HEK293 (cell line): ENCODE results near the gene HMG20B.
A peak's percentile ranks its signal among the peaks of the same experiment; 100 is the strongest.

Experiments used
- CTCF ChIA-PET: fragments of 350-600 bp; formaldehyde crosslinking; extraction: SDS; loops from one replicate; lab custom pipeline; 2021; ENCODE audit warnings: antibody characterized with exemption; lab: Yijun Ruan, JAX
- POLR2A ChIA-PET: fragments of 300-600 bp; formaldehyde crosslinking; extraction: SDS; loops from one replicate; lab custom pipeline; 2020; ENCODE audit warnings: antibody characterized with exemption, inconsistent platforms; lab: Yijun Ruan, JAX
- H3K27ac ChIP-seq: fragments of 200-500 bp; sonication (Bioruptor generic); 2 replicates; pipeline ENCODE4 v1.5.1; 2014; ENCODE audit warnings: low read depth, low read length, control low read depth, inconsistent platforms; ENCODE audit errors: extremely low read depth
- H3K36me3 ChIP-seq, 2 experiments: fragments of 200-500 bp in 1 of 2; sonication (Bioruptor generic) in 1 of 2; 1 replicate in 1 of 2; 2 replicates in 1 of 2; pipeline ENCODE4 v1.5.1; 2014 to 2017; ENCODE audit warnings: inconsistent platforms in 2 of 2, low read length in 2 of 2; ENCODE audit not compliant: control insufficient read depth in 2 of 2, insufficient read depth in 1 of 2
- H3K4me1 ChIP-seq: fragments of 200-500 bp; sonication (Bioruptor generic); 2 replicates; pipeline ENCODE4 v1.5.1; 2014; ENCODE audit warnings: mild to moderate bottlenecking, low read length, inconsistent platforms; ENCODE audit not compliant: control insufficient read depth, insufficient read depth
- H3K4me3 ChIP-seq: 2 replicates; pipeline ENCODE4 v1.5.1; 2011; ENCODE audit warnings: low read depth, mild to moderate bottlenecking, control low read depth, low read length, moderate library complexity
- H3K9me3 ChIP-seq: fragments of 200-500 bp; sonication (Bioruptor generic); 2 replicates; pipeline ENCODE4 v1.5.1; 2014; ENCODE audit warnings: low read depth, low read length, inconsistent platforms; ENCODE audit not compliant: control insufficient read depth, insufficient read depth
- EGR2 ChIP-seq: fragments of 450-650 bp; formaldehyde crosslinking; IDR thresholded peaks from 2 replicates; pipeline ENCODE4 v1.5.1; 2016; ENCODE audit warnings: low read depth, missing biosample characterization, missing genetic modification characterization
- FEZF1 ChIP-seq: fragments of 450-650 bp; formaldehyde crosslinking; IDR thresholded peaks from 2 replicates; pipeline ENCODE4 v1.5.1; 2016; ENCODE audit warnings: missing biosample characterization, missing genetic modification characterization
- GLIS1 ChIP-seq: fragments of 450-650 bp; formaldehyde crosslinking; IDR thresholded peaks from 2 replicates; pipeline ENCODE4 v1.5.1; 2016; ENCODE audit warnings: missing biosample characterization, missing genetic modification characterization
- IKZF3 ChIP-seq: fragments of 450-650 bp; IDR thresholded peaks from 2 replicates; pipeline ENCODE4 v1.5.0; 2018; ENCODE audit warnings: missing biosample characterization, mild to moderate bottlenecking, missing genetic modification characterization, moderate library complexity
- ZBTB48 ChIP-seq: fragments of 450-650 bp; formaldehyde crosslinking; IDR thresholded peaks from 2 replicates; pipeline ENCODE4 v1.5.1; 2016; ENCODE audit warnings: missing biosample characterization, missing genetic modification characterization
- ZIC2 ChIP-seq: fragments of 450-650 bp; formaldehyde crosslinking; IDR thresholded peaks from 2 replicates; pipeline ENCODE4 v1.5.1; 2016; ENCODE audit warnings: missing biosample characterization, missing genetic modification characterization
- ZNF184 ChIP-seq: fragments of 450-650 bp; IDR thresholded peaks from 2 replicates; pipeline ENCODE4 v1.5.1; 2018; ENCODE audit warnings: missing biosample characterization, mild to moderate bottlenecking, missing genetic modification characterization
- ZNF274 ChIP-seq, 2 experiments: fragments of 200-500 bp in 1 of 2; fragments of 450-650 bp in 1 of 2; sonication (Bioruptor generic) in 1 of 2; formaldehyde crosslinking in 1 of 2; IDR thresholded peaks; 2 replicates each; pipeline versions ENCODE4 v1.5.1 to v1.6.1; 2014 to 2016; ENCODE audit warnings: borderline replicate concordance in 1 of 2, inconsistent platforms in 1 of 2, low read length in 1 of 2, missing biosample characterization in 1 of 2, missing genetic modification characterization in 1 of 2
- ZNF600 ChIP-seq: fragments of 450-650 bp; formaldehyde crosslinking; IDR thresholded peaks from 2 replicates; pipeline ENCODE4 v1.5.1; 2016; ENCODE audit warnings: missing biosample characterization, missing genetic modification characterization
- ZNF629 ChIP-seq: fragments of 450-650 bp; formaldehyde crosslinking; IDR thresholded peaks from 2 replicates; pipeline ENCODE4 v1.5.1; 2017; ENCODE audit warnings: missing biosample characterization, missing genetic modification characterization
- ZNF701 ChIP-seq: fragments of 450-650 bp; formaldehyde crosslinking; IDR thresholded peaks from 2 replicates; pipeline ENCODE4 v1.5.1; 2016; ENCODE audit warnings: missing biosample characterization, missing genetic modification characterization
- ZNF785 ChIP-seq: fragments of 450-650 bp; formaldehyde crosslinking; IDR thresholded peaks from 2 replicates; pipeline ENCODE4 v1.5.1; 2016; ENCODE audit warnings: missing biosample characterization, missing genetic modification characterization
- TF ChIP-seq, protein P1 (sequence below): fragments of 450-650 bp; formaldehyde crosslinking; conservative IDR thresholded peaks from 2 replicates; pipeline ENCODE4 v1.5.1; 2016; ENCODE audit warnings: low read depth, missing biosample characterization, missing genetic modification characterization
- TF ChIP-seq, protein P2 (sequence below): fragments of 450-650 bp; formaldehyde crosslinking; IDR thresholded peaks from 2 replicates; pipeline ENCODE4 v1.5.1; 2016; ENCODE audit warnings: missing biosample characterization, missing genetic modification characterization
- TF ChIP-seq, protein P3 (sequence below): fragments of 450-650 bp; formaldehyde crosslinking; IDR thresholded peaks from 2 replicates; pipeline ENCODE4 v1.5.1; 2017; ENCODE audit warnings: missing biosample characterization, mild to moderate bottlenecking, missing genetic modification characterization, moderate library complexity
- TF ChIP-seq, protein P4 (sequence below): fragments of 450-650 bp; formaldehyde crosslinking; IDR thresholded peaks from 2 replicates; pipeline ENCODE4 v1.5.1; 2016; ENCODE audit warnings: missing biosample characterization, missing genetic modification characterization

The HMG20B gene

DNA sequence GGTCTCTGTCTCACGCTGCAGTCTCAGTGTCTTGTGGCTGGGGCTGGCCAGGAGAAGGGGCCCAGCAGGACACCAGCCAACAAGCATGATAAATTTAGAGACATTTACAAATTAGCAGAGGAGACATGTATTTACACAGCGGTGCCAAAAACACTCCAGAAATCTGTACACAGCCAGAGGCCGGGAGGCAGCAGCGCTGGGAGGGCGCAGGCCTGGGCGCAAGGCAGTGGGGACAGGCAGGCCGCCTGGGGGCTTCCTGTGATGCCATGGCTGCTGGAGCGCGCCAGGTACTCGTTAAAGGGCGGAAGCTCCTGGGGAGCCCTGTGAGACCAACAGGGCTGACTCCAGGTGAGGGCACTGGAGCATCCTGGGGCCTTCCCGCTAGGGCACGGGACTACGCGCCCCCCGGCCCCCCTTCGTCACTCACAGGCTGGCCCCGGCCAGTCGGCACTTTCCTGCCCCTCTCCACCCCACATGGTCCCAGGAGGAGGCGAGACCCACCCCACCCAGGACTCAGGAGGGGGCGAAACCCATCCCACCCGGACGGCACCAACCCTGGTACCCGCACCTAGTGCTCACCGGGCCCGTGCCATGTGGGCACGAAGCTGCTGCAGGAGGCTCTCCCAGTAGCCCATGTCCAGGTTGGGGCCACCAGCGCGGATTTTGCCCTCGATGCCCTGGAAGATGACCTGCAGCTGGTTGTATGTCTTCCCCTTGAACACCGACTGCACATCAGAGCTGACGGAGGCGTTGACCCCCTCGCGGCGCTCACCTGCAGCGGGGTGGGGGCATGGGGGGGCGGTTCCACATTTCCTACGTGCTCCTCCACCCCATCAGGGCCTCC lies 41.3 kb downstream of the HMG20B start:
- CTCF ChIA-PET, result no interaction called here
- Histone ChIP-seq H3K9me3 (no peaks in the 10 kb centered on the region), H3K4me3 (no peak overlapping the region)
- no peak for TF ChIP-seq ZNF274 (IDR thresholded peaks at IDR 0.05; ENCODE audit: low read length)
- no peak for TF ChIP-seq ZNF274 (tag by site-specific recombination; IDR thresholded peaks at IDR 0.05; ENCODE audit: borderline replicate concordance)
- TF ChIP-seq ZIC2, result peak; percentile 36
- TF ChIP-seq IKZF3, result no peak
- no peak for TF ChIP-seq ZNF600 (tag by site-specific recombination)
- no peak for TF ChIP-seq EGR2 (tag by site-specific recombination)
- TF ChIP-seq, protein P1, sequence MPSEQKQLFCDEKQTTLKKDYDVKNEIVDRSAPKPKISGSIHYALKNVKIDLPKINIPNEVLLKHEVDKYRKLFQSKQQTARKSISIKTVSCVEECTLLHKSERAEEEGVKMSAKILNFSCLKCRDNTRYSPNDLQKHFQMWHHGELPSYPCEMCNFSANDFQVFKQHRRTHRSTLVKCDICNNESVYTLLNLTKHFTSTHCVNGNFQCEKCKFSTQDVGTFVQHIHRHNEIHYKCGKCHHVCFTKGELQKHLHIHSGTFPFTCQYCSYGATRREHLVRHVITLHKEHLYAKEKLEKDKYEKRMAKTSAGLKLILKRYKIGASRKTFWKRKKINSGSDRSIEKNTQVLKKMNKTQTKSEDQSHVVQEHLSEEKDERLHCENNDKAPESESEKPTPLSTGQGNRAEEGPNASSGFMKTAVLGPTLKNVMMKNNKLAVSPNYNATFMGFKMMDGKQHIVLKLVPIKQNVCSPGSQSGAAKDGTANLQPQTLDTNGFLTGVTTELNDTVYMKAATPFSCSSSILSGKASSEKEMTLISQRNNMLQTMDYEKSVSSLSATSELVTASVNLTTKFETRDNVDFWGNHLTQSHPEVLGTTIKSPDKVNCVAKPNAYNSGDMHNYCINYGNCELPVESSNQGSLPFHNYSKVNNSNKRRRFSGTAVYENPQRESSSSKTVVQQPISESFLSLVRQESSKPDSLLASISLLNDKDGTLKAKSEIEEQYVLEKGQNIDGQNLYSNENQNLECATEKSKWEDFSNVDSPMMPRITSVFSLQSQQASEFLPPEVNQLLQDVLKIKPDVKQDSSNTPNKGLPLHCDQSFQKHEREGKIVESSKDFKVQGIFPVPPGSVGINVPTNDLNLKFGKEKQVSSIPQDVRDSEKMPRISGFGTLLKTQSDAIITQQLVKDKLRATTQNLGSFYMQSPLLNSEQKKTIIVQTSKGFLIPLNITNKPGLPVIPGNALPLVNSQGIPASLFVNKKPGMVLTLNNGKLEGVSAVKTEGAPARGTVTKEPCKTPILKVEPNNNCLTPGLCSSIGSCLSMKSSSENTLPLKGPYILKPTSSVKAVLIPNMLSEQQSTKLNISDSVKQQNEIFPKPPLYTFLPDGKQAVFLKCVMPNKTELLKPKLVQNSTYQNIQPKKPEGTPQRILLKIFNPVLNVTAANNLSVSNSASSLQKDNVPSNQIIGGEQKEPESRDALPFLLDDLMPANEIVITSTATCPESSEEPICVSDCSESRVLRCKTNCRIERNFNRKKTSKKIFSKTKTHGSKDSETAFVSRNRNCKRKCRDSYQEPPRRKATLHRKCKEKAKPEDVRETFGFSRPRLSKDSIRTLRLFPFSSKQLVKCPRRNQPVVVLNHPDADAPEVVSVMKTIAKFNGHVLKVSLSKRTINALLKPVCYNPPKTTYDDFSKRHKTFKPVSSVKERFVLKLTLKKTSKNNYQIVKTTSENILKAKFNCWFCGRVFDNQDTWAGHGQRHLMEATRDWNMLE (tag by site-specific recombination), result no peak
- TF ChIP-seq GLIS1 (tag by site-specific recombination), result peak; percentile 53
- TF ChIP-seq, protein P2, sequence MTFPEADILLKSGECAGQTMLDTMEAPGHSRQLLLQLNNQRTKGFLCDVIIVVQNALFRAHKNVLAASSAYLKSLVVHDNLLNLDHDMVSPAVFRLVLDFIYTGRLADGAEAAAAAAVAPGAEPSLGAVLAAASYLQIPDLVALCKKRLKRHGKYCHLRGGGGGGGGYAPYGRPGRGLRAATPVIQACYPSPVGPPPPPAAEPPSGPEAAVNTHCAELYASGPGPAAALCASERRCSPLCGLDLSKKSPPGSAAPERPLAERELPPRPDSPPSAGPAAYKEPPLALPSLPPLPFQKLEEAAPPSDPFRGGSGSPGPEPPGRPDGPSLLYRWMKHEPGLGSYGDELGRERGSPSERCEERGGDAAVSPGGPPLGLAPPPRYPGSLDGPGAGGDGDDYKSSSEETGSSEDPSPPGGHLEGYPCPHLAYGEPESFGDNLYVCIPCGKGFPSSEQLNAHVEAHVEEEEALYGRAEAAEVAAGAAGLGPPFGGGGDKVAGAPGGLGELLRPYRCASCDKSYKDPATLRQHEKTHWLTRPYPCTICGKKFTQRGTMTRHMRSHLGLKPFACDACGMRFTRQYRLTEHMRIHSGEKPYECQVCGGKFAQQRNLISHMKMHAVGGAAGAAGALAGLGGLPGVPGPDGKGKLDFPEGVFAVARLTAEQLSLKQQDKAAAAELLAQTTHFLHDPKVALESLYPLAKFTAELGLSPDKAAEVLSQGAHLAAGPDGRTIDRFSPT (tag by site-specific recombination), result peak; percentile 29; the same call in 1 of the 2 replicates
- TF ChIP-seq, protein P3, sequence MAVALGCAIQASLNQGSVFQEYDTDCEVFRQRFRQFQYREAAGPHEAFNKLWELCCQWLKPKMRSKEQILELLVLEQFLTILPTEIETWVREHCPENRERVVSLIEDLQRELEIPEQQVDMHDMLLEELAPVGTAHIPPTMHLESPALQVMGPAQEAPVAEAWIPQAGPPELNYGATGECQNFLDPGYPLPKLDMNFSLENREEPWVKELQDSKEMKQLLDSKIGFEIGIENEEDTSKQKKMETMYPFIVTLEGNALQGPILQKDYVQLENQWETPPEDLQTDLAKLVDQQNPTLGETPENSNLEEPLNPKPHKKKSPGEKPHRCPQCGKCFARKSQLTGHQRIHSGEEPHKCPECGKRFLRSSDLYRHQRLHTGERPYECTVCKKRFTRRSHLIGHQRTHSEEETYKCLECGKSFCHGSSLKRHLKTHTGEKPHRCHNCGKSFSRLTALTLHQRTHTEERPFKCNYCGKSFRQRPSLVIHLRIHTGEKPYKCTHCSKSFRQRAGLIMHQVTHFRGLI (tag by site-specific recombination), result no peak
- no peak for TF ChIP-seq ZBTB48 (tag by site-specific recombination)
- no peak for TF ChIP-seq ZNF184 (tag by site-specific recombination)
- TF ChIP-seq ZNF785 (tag by site-specific recombination), result no peak
- no peak for TF ChIP-seq FEZF1 (tag by site-specific recombination)
- TF ChIP-seq, all 188 proteins: peak for 3
- Histone ChIP-seq H3K36me3 (peaks cover 0 to 43% of the 10 kb centered on the region in 2 experiments; a peak in 1 of 3 replicates), H3K27ac (no peak overlapping the region), H3K4me1 (peaks cover 2% of the 10 kb centered on the region; the same call in 1 of the 2 replicates)
- POLR2A ChIA-PET, result no interaction called here

DNA sequence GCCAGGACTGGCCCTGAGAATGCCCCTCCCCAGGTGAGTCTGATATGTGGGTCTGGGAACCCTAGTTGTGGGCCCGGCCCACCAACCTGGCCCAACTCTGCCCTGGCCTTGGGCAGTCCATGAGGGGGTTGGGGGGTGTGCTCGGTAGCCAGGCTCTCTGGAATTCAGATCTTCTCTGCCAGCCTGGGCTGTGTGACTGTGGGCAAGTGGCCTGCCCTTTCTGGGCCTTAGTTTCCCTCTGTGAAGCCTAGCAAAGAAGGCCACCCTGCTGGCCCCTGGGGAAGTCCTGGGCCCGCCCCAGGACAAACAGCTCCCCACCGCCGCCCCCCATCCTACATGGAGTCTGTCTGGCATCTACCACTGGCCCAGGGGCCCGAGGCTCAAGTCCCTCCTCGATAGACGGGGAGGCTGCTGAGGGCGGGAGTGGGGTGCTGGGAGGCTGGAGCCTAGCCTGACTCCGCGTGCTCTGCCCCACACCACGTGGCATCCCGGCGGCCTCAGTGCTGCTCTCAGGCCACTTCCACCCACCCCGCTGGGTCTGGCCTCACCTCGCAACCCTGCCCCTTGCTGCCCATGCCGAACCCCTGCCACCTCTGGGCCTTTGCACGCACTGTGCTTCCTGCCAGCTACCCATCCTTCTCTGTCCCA lies 42.2 kb downstream of the HMG20B start:
- Histone ChIP-seq H3K4me1 (peaks cover 2% of the 10 kb centered on the region; the same call in 1 of the 2 replicates), H3K27ac (no peak overlapping the region), H3K36me3 (peaks cover 0 to 48% of the 10 kb centered on the region in 2 experiments; a peak in 1 of 3 replicates), H3K9me3 (no peaks in the 10 kb centered on the region), H3K4me3 (no peak overlapping the region)
- ChIA-PET POLR2A (no interaction called here), CTCF (interaction anchor here (0.7 kb wide), 1 partner anchor 64 kb away, joined by 3 read pairs; no protein-coding TSS in a partner anchor)
- TF ChIP-seq ZNF629 (tag by site-specific recombination) (no peak), ZNF701 (no peak)
- TF ChIP-seq, protein P2 (tag by site-specific recombination), result peak; percentile 37; the same call in 1 of the 2 replicates
- TF ChIP-seq, protein P4, sequence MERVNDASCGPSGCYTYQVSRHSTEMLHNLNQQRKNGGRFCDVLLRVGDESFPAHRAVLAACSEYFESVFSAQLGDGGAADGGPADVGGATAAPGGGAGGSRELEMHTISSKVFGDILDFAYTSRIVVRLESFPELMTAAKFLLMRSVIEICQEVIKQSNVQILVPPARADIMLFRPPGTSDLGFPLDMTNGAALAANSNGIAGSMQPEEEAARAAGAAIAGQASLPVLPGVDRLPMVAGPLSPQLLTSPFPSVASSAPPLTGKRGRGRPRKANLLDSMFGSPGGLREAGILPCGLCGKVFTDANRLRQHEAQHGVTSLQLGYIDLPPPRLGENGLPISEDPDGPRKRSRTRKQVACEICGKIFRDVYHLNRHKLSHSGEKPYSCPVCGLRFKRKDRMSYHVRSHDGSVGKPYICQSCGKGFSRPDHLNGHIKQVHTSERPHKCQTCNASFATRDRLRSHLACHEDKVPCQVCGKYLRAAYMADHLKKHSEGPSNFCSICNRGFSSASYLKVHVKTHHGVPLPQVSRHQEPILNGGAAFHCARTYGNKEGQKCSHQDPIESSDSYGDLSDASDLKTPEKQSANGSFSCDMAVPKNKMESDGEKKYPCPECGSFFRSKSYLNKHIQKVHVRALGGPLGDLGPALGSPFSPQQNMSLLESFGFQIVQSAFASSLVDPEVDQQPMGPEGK (tag by site-specific recombination), result peak; percentile 18; the same call in 1 of the 2 replicates
